Mesenchymal stem cell (in vitro differentiated cells and primary cell): ENCODE results near the gene FRMD4A.

Experiments
- DNase-seq: peaks from one replicate; pipeline ENCODE4 v3.0.0-alpha.2; 2013
- H2AFZ ChIP-seq: one replicate; pipeline ENCODE4 v1.6.1; 2013; ENCODE audit warnings: low read depth, mild to moderate bottlenecking, control low read depth, inconsistent platforms, low read length, moderate library complexity
- H2AK5ac ChIP-seq: 2 replicates; pipeline ENCODE4 v1.6.1; 2013; ENCODE audit warnings: low read length, moderate library complexity, mild to moderate bottlenecking, inconsistent platforms; ENCODE audit not compliant: severe bottlenecking
- H2BK120ac ChIP-seq: one replicate; pipeline ENCODE4 v1.6.1; 2013; ENCODE audit warnings: low read depth, mild to moderate bottlenecking, inconsistent platforms, low read length, moderate library complexity
- H2BK12ac ChIP-seq, 2 experiments: one replicate each; pipeline ENCODE4 v1.6.1; 2013; ENCODE audit warnings: inconsistent platforms in 2 of 2, low read length in 2 of 2, mild to moderate bottlenecking in 2 of 2, moderate library complexity in 2 of 2, control low read depth in 1 of 2
- H2BK15ac ChIP-seq: one replicate; pipeline ENCODE4 v1.6.1; 2013; ENCODE audit warnings: mild to moderate bottlenecking, low read depth, inconsistent platforms; ENCODE audit not compliant: poor library complexity, severe bottlenecking
- H2BK5ac ChIP-seq: 2 replicates; pipeline ENCODE4 v1.6.1; 2013; ENCODE audit warnings: low read depth, mild to moderate bottlenecking, low read length, control low read depth, inconsistent platforms; ENCODE audit not compliant: poor library complexity, severe bottlenecking
- H3K14ac ChIP-seq, 2 experiments: one replicate each; pipeline ENCODE4 v1.6.1; 2013; ENCODE audit warnings: inconsistent platforms in 2 of 2, low read length in 2 of 2, control low read depth in 1 of 2, mild to moderate bottlenecking in 1 of 2, moderate library complexity in 1 of 2
- H3K18ac ChIP-seq, 2 experiments: one replicate each; pipeline ENCODE4 v1.6.1; 2013; ENCODE audit warnings: inconsistent platforms in 2 of 2, low read length in 2 of 2, control low read depth in 1 of 2, low read depth in 1 of 2, mild to moderate bottlenecking in 1 of 2
- H3K23ac ChIP-seq, 2 experiments: one replicate each; pipeline ENCODE4 v1.6.1; 2013; ENCODE audit warnings: inconsistent platforms in 2 of 2, low read length in 2 of 2, mild to moderate bottlenecking in 2 of 2, moderate library complexity in 2 of 2, control low read depth in 1 of 2
- H3K27ac ChIP-seq: 2 replicates; pipeline ENCODE4 v1.5.1; 2013; ENCODE audit warnings: mild to moderate bottlenecking, moderate library complexity, low read length, control low read depth, inconsistent platforms; ENCODE audit not compliant: poor library complexity, severe bottlenecking
- H3K27me3 ChIP-seq, 2 experiments: 2 replicates each; pipeline versions ENCODE4 v1.6.1 to v1.7.0; 2013; ENCODE audit warnings: low read length in 2 of 2, mild to moderate bottlenecking in 2 of 2, moderate library complexity in 2 of 2, control low read depth in 1 of 2, inconsistent platforms in 1 of 2; ENCODE audit not compliant: control insufficient read depth in 1 of 2, insufficient read depth in 1 of 2
- H3K36me3 ChIP-seq, 2 experiments: 2 replicates each; pipeline versions ENCODE4 v1.6.1 to v1.7.0; 2013; ENCODE audit warnings: low read length in 2 of 2, control low read depth in 1 of 2, inconsistent platforms in 1 of 2, low read depth in 1 of 2, mild to moderate bottlenecking in 1 of 2; ENCODE audit not compliant: insufficient read depth in 2 of 2, control insufficient read depth in 1 of 2
- H3K4ac ChIP-seq, 2 experiments: one replicate each; pipeline ENCODE4 v1.6.1; 2013; ENCODE audit warnings: inconsistent platforms in 2 of 2, low read length in 2 of 2, mild to moderate bottlenecking in 2 of 2, moderate library complexity in 2 of 2, control low read depth in 1 of 2, low read depth in 1 of 2
- H3K4me1 ChIP-seq: 2 replicates; pipeline ENCODE4 v1.6.1; 2013; ENCODE audit warnings: low read depth, low read length, control low read depth; ENCODE audit not compliant: control insufficient read depth, insufficient read depth
- H3K4me2 ChIP-seq: 2 replicates; pipeline ENCODE4 v1.6.1; 2013; ENCODE audit warnings: low read length, mild to moderate bottlenecking, inconsistent platforms; ENCODE audit not compliant: poor library complexity, severe bottlenecking
- H3K4me3 ChIP-seq, 2 experiments: 2 replicates each; pipeline versions ENCODE4 v1.5.1 to v1.7.0; 2013; ENCODE audit warnings: low read length in 2 of 2, mild to moderate bottlenecking in 2 of 2, control low read depth in 1 of 2, low read depth in 1 of 2; ENCODE audit not compliant: insufficient read depth in 1 of 2
- H3K79me1 ChIP-seq: replicated peaks from 2 replicates; pipeline ENCODE4 v1.6.1; 2013; ENCODE audit warnings: mild to moderate bottlenecking, control low read depth, low read length, inconsistent platforms; ENCODE audit not compliant: poor library complexity, severe bottlenecking
- H3K9ac ChIP-seq: 2 replicates; pipeline ENCODE4 v1.7.0; 2013; ENCODE audit warnings: mild to moderate bottlenecking, low read length, moderate library complexity
- H3K9me3 ChIP-seq: 2 replicates; pipeline ENCODE4 v1.7.0; 2013; ENCODE audit warnings: mild to moderate bottlenecking, low read length; ENCODE audit not compliant: control insufficient read depth
- H4K8ac ChIP-seq: one replicate; pipeline ENCODE4 v1.6.1; 2013; ENCODE audit warnings: inconsistent platforms, mild to moderate bottlenecking, low read length, moderate library complexity
- H4K91ac ChIP-seq: one replicate; pipeline ENCODE4 v1.6.1; 2013; ENCODE audit warnings: mild to moderate bottlenecking, low read length, inconsistent platforms
- WGBS: methylation state at CpG from one replicate; pipeline ENCODE4 v1.1.7; 2013; ENCODE audit warnings: mixed read lengths; 5-methylcytosine and 5-hydroxymethylcytosine counted together

FRMD4A gene

DNA sequence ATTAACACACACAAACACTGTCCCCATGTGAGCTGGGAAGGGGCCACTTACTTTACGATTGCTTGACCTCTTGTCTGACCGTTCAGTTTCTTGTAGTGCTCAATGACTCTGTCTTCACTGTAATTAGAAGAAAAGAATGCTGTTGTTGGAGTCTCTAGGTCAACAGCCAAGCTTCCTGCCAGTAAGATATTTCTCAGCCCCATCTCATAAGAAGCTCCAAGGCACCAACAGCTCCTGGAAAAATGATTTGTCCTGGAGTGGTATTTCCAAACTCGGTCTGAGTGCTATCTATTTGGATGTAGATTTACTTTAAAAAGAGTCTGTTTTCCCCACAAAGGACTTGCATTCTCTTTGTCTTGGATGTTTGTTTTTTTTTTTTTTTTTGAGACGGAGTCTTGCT lies 590.3 kb downstream of the FRMD4A start:
- Histone ChIP-seq H3K23ac (no peak overlapping the region), H2BK12ac (no peak overlapping the region), H3K27ac (no peak overlapping the region), H3K4me3 (no peak overlapping the region), H3K14ac (no peak overlapping the region), H2BK120ac (no peak overlapping the region), H2BK15ac (no peak overlapping the region), H3K79me1 (no peaks in the 10 kb centered on the region), H2AFZ (no peak overlapping the region), H2BK5ac (no peak overlapping the region), H3K36me3 (peaks cover 12 to 29% of the 10 kb centered on the region in 2 experiments), H3K4ac (no peak overlapping the region), H3K4me1 (peaks cover 14% of the 10 kb centered on the region), H2AK5ac (no peak overlapping the region), H3K27me3 (no peaks in the 10 kb centered on the region), H3K9ac (no peak overlapping the region), H4K8ac (no peak overlapping the region), H3K4me2 (no peak overlapping the region), H3K18ac (no peak overlapping the region), H4K91ac (no peak overlapping the region), H3K9me3 (no peaks in the 10 kb centered on the region)
- 100% methylated on average over 2 of the region's 4 CpGs for WGBS
- DNase-seq, result no peak

- no peak overlapping the region for H2BK120ac ChIP-seq
- H3K36me3 ChIP-seq, result peaks cover 16 to 29% of the 10 kb centered on the region in 2 experiments
- H3K9ac ChIP-seq, result no peak overlapping the region
- no peak overlapping the region for H4K8ac ChIP-seq
- no peak overlapping the region for H2BK5ac ChIP-seq
- H3K4me3 ChIP-seq, result no peak overlapping the region
- H2AK5ac ChIP-seq, result no peak overlapping the region
- H3K23ac ChIP-seq, result no peak overlapping the region
- no peak overlapping the region for H2AFZ ChIP-seq
- no peak overlapping the region for H2BK12ac ChIP-seq
- no peak for DNase-seq
- no peak overlapping the region for H2BK15ac ChIP-seq
- peaks cover 12% of the 10 kb centered on the region for H3K4me1 ChIP-seq
- no peak overlapping the region for H3K4me2 ChIP-seq
- H4K91ac ChIP-seq, result no peak overlapping the region
- no peaks in the 10 kb centered on the region for H3K9me3 ChIP-seq
- H3K4ac ChIP-seq, result no peak overlapping the region
- WGBS, result 46% methylated on average over 2 of the region's 2 CpGs
- no peaks in the 10 kb centered on the region for H3K27me3 ChIP-seq
- no peak overlapping the region for H3K27ac ChIP-seq
- no peaks in the 10 kb centered on the region for H3K79me1 ChIP-seq
- H3K18ac ChIP-seq, result no peak overlapping the region
- H3K14ac ChIP-seq, result no peak overlapping the region
Measured at GRCh38 chr10:13739183-13739582, 591.5 kb downstream of the FRMD4A start.

GRCh38 chr10:13736506-13736905 lies 594.2 kb downstream of the FRMD4A start:
- Histone ChIP-seq H3K14ac (no peak overlapping the region), H3K23ac (no peak overlapping the region), H2BK120ac (no peak overlapping the region), H3K18ac (no peak overlapping the region), H3K9ac (no peak overlapping the region), H3K27ac (no peak overlapping the region), H3K4me3 (no peak overlapping the region), H3K9me3 (no peaks in the 10 kb centered on the region), H4K8ac (no peak overlapping the region), H3K27me3 (no peaks in the 10 kb centered on the region), H3K4ac (no peak overlapping the region), H3K4me2 (no peak overlapping the region), H2AK5ac (no peak overlapping the region), H3K79me1 (no peaks in the 10 kb centered on the region), H3K36me3 (peaks cover 29 to 34% of the 10 kb centered on the region in 2 experiments), H2BK12ac (no peak overlapping the region), H2BK15ac (no peak overlapping the region), H4K91ac (no peak overlapping the region), H2AFZ (no peak overlapping the region), H2BK5ac (no peak overlapping the region), H3K4me1 (peaks cover 3% of the 10 kb centered on the region)
- 100% methylated on average over 1 of the region's 3 CpGs for WGBS
- no peak for DNase-seq

GRCh38 chr10:13734151-13734550 lies 596.6 kb downstream of the FRMD4A start:
- Histone ChIP-seq H3K27me3 (no peaks in the 10 kb centered on the region), H2AFZ (no peak overlapping the region), H3K36me3 (peaks cover 29 to 30% of the 10 kb centered on the region in 2 experiments), H3K27ac (no peak overlapping the region), H2BK5ac (no peak overlapping the region), H3K4me1 (no peaks in the 10 kb centered on the region), H2AK5ac (no peak overlapping the region), H3K18ac (no peak overlapping the region), H3K9ac (no peak overlapping the region), H3K23ac (no peak overlapping the region), H2BK15ac (no peak overlapping the region), H3K4ac (no peak overlapping the region), H3K4me3 (no peak overlapping the region), H2BK12ac (no peak overlapping the region), H3K79me1 (no peaks in the 10 kb centered on the region), H3K9me3 (no peaks in the 10 kb centered on the region), H4K8ac (no peak overlapping the region), H3K14ac (no peak overlapping the region), H3K4me2 (no peak overlapping the region), H4K91ac (no peak overlapping the region), H2BK120ac (no peak overlapping the region)
- 98% methylated on average over 8 of the region's 8 CpGs for WGBS
- DNase-seq, result no peak
